ENCODE measurements around the gene PLCXD1.

Gene PLCXD1

DNA sequence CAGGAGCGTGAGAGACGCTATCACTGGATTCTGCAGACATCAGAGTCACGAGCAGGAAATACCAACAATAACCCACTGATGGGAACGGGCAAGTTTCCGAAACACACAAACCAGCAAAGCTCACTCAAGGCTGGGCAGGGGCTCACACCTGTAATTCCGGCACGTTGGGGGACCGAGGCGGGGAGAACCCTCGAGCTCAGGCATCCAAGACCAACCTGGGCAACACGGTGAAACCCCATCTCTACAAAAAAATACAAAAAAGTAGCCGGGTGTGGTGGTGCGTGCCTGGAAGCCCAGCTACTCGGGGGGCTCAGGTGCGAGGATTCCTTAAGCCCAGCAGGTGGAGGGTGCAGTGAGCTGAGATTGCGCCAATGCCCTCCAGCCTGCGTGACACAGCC lies 54.6 kb downstream of the PLCXD1 start:
- Histone ChIP-seq H3K27ac (ENCODE audit: low read length) (no peak overlapping the region), H3K27me3 (ENCODE audit: insufficient read depth, low read length, poor library complexity) (no peaks in the 10 kb centered on the region), H3K4me2 (ENCODE audit: insufficient read depth, low read length) (no peak overlapping the region), H3K4me3 (ENCODE audit: low read depth in 1 of 2, low read length in 2 of 2) (no peak overlapping the region), H3K4me1 (ENCODE audit: insufficient read depth, low read length) (no peaks in the 10 kb centered on the region), H3K36me3 (ENCODE audit: insufficient read depth, low read length) (peaks cover 59% of the 10 kb centered on the region), H3K9me3 (ENCODE audit: insufficient read depth, low read length, severe bottlenecking) (no peaks in the 10 kb centered on the region), H3K9ac (ENCODE audit: low read depth, low read length) (no peak overlapping the region), H3K79me2 (ENCODE audit: insufficient read depth, low read length) (no peaks in the 10 kb centered on the region), H2AFZ (ENCODE audit: low read depth, low read length) (no peak overlapping the region), H4K20me1 (ENCODE audit: insufficient read depth, low read length) (peaks cover 7% of the 10 kb centered on the region)
- no peak for DNase-seq
- no peak for TF ChIP-seq EZH2 (IDR thresholded peaks at IDR 0.05; ENCODE audit: borderline replicate concordance, low read depth, low read length, severe bottlenecking)
- TF ChIP-seq, protein P1, sequence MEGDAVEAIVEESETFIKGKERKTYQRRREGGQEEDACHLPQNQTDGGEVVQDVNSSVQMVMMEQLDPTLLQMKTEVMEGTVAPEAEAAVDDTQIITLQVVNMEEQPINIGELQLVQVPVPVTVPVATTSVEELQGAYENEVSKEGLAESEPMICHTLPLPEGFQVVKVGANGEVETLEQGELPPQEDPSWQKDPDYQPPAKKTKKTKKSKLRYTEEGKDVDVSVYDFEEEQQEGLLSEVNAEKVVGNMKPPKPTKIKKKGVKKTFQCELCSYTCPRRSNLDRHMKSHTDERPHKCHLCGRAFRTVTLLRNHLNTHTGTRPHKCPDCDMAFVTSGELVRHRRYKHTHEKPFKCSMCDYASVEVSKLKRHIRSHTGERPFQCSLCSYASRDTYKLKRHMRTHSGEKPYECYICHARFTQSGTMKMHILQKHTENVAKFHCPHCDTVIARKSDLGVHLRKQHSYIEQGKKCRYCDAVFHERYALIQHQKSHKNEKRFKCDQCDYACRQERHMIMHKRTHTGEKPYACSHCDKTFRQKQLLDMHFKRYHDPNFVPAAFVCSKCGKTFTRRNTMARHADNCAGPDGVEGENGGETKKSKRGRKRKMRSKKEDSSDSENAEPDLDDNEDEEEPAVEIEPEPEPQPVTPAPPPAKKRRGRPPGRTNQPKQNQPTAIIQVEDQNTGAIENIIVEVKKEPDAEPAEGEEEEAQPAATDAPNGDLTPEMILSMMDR (IDR thresholded peaks at IDR 0.05; ENCODE audit: borderline replicate concordance, extremely low read depth, low read length, poor library complexity, severe bottlenecking), result no peak
- no peak for ATAC-seq (ENCODE audit: insufficient read depth, low read depth)

GRCh38 chrX:336227-336626 lies 55.0 kb downstream of the PLCXD1 start:
- Histone ChIP-seq H3K79me2 (ENCODE audit: insufficient read depth, low read length) (no peaks in the 10 kb centered on the region), H3K4me1 (ENCODE audit: insufficient read depth, low read length) (no peaks in the 10 kb centered on the region), H3K36me3 (ENCODE audit: insufficient read depth, low read length) (peaks cover 64% of the 10 kb centered on the region), H3K27ac (ENCODE audit: low read length) (no peak overlapping the region), H3K4me3 (ENCODE audit: low read depth in 1 of 2, low read length in 2 of 2) (no peak overlapping the region), H3K4me2 (ENCODE audit: insufficient read depth, low read length) (no peak overlapping the region), H4K20me1 (ENCODE audit: insufficient read depth, low read length) (peaks cover 7% of the 10 kb centered on the region), H3K27me3 (ENCODE audit: insufficient read depth, low read length, poor library complexity) (no peaks in the 10 kb centered on the region), H3K9me3 (ENCODE audit: insufficient read depth, low read length, severe bottlenecking) (no peaks in the 10 kb centered on the region), H2AFZ (ENCODE audit: low read depth, low read length) (no peak overlapping the region), H3K9ac (ENCODE audit: low read depth, low read length) (no peak overlapping the region)
- TF ChIP-seq, protein P1 (IDR thresholded peaks at IDR 0.05; ENCODE audit: borderline replicate concordance, extremely low read depth, low read length, poor library complexity, severe bottlenecking), result no peak
- TF ChIP-seq EZH2 (IDR thresholded peaks at IDR 0.05; ENCODE audit: borderline replicate concordance, low read depth, low read length, severe bottlenecking), result no peak
- ATAC-seq (ENCODE audit: insufficient read depth, low read depth), result no peak
- no peak for DNase-seq

DNA sequence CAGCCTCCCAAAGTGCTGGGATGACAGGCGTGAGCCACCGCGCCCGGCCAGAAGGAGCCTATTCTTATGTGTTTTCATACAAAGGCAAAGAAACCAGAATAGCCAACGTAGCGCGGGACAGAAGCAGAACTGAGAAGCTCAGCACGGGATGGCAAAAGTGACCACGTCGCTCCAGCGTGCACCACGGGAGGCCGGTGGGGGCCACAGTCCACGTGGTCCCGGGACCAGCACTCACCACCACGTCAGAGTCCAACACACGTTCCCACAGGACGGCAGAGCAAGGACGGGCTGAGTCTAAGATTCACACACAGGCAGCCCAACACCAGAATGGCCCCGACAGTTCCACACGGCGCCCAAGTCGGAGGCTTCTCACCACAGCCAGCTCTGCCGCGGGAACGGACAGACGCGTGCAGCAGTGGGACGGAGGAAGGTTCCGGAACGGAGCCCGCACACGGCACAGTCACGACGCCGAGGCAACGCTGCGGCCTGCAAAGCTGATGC lies 56.2 kb downstream of the PLCXD1 start:
- Histone ChIP-seq H3K9ac (ENCODE audit: low read depth, low read length) (no peak overlapping the region), H3K79me2 (ENCODE audit: insufficient read depth, low read length) (no peaks in the 10 kb centered on the region), H3K27ac (ENCODE audit: low read length) (no peak overlapping the region), H3K36me3 (ENCODE audit: insufficient read depth, low read length) (peaks cover 74% of the 10 kb centered on the region), H3K4me2 (ENCODE audit: insufficient read depth, low read length) (no peak overlapping the region), H3K4me3 (ENCODE audit: low read depth in 1 of 2, low read length in 2 of 2) (no peak overlapping the region), H3K27me3 (ENCODE audit: insufficient read depth, low read length, poor library complexity) (no peaks in the 10 kb centered on the region), H3K4me1 (ENCODE audit: insufficient read depth, low read length) (no peaks in the 10 kb centered on the region), H2AFZ (ENCODE audit: low read depth, low read length) (no peak overlapping the region), H3K9me3 (ENCODE audit: insufficient read depth, low read length, severe bottlenecking) (no peaks in the 10 kb centered on the region), H4K20me1 (ENCODE audit: insufficient read depth, low read length) (peaks cover 7% of the 10 kb centered on the region)
- DNase-seq (no peak), ATAC-seq (ENCODE audit: insufficient read depth, low read depth) (no peak)
- TF ChIP-seq EZH2 (IDR thresholded peaks at IDR 0.05; ENCODE audit: borderline replicate concordance, low read depth, low read length, severe bottlenecking), result no peak
- TF ChIP-seq, protein P1 (IDR thresholded peaks at IDR 0.05; ENCODE audit: borderline replicate concordance, extremely low read depth, low read length, poor library complexity, severe bottlenecking), result no peak

Measured in DND-41 (cell line).